H1 (cell line): ENCODE results near the gene BTF3L4. TPM values are rescaled to one million over a fixed set of nuclear protein-coding genes. Genes with fewer than 3 reads are reported as not detected.

Experiments used
- CTCF ChIA-PET: fragments of 300-600 bp; sonication (Branson Sonifier 250); formaldehyde crosslinking; loops from one replicate; lab custom pipeline; 2021; ENCODE audit not compliant: partially characterized antibody; lab: Charles Lee
- POLR2A ChIA-PET: fragments of 300-600 bp; sonication (Branson Sonifier 250); formaldehyde crosslinking; loops from one replicate; lab custom pipeline; 2021; ENCODE audit warnings: inconsistent platforms; ENCODE audit not compliant: partially characterized antibody; lab: Charles Lee
- DNase-seq, 2 experiments: peaks; one replicate each; pipeline versions ENCODE4 v3.0.0 to v3.0.0-alpha.2; 2010 to 2022; ENCODE audit warnings: low spot score in 2 of 2, low read depth in 1 of 2, mixed read lengths in 1 of 2
- FAIRE-seq: peaks from 2 replicates; lab custom pipeline; 2011; peaks lifted over from hg19 to GRCh38; lab: Jason Lieb, UNC
- H2AFZ ChIP-seq: 2 replicates; pipeline ENCODE4 v1.8.1; 2012; ENCODE audit warnings: low read length, inconsistent platforms
- H2AK5ac ChIP-seq: 2 replicates; pipeline ENCODE4 v1.6.1; 2013; ENCODE audit warnings: low read depth, low read length
- H2BK120ac ChIP-seq: replicated peaks from 2 replicates; pipeline ENCODE3; 2013; ENCODE audit warnings: low read depth, low read length, inconsistent platforms
- H2BK12ac ChIP-seq: 2 replicates; pipeline ENCODE4 v1.6.1; 2013; ENCODE audit warnings: low read depth, low read length
- H2BK15ac ChIP-seq: 2 replicates; pipeline ENCODE4 v1.6.1; 2013; ENCODE audit warnings: low read length
- H2BK20ac ChIP-seq: 2 replicates; pipeline ENCODE4 v1.6.1; 2013; ENCODE audit warnings: low read length
- H2BK5ac ChIP-seq: 2 replicates; pipeline ENCODE4 v1.6.1; 2013; ENCODE audit warnings: low read depth, low read length
- H3K14ac ChIP-seq: 2 replicates; pipeline ENCODE4 v1.6.1; 2013; ENCODE audit warnings: inconsistent platforms; ENCODE audit not compliant: insufficient read length
- H3K18ac ChIP-seq: 2 replicates; pipeline ENCODE4 v1.6.1; 2013; ENCODE audit warnings: low read length; ENCODE audit errors: extremely low read depth
- H3K23ac ChIP-seq: 2 replicates; pipeline ENCODE4 v1.6.1; 2013; ENCODE audit warnings: inconsistent platforms; ENCODE audit not compliant: insufficient read length
- H3K23me2 ChIP-seq: 2 replicates; pipeline ENCODE4 v1.6.1; 2013; ENCODE audit warnings: low read depth, low read length
- H3K27ac ChIP-seq: 2 replicates; pipeline ENCODE4 v1.6.1; 2011; ENCODE audit warnings: low read depth, low read length, inconsistent platforms
- H3K27me3 ChIP-seq, 4 experiments: replicated peaks in 1 of 4; 1 replicate in 1 of 4; 2 replicates in 3 of 4; pipeline versions ENCODE4 v1.6.1 to v1.8.1; 2011 to 2013; ENCODE audit warnings: low read length in 3 of 4, mild to moderate bottlenecking in 3 of 4, inconsistent platforms in 2 of 4, mixed read lengths in 2 of 4, moderate library complexity in 1 of 4; ENCODE audit not compliant: control insufficient read depth in 3 of 4, insufficient read depth in 3 of 4; ENCODE audit errors: extremely low read depth in 1 of 4
- H3K36me3 ChIP-seq, 4 experiments: 2 replicates each; pipeline versions ENCODE4 v1.6.1 to v1.8.1; 2011 to 2013; ENCODE audit warnings: mild to moderate bottlenecking in 4 of 4, low read length in 3 of 4, moderate library complexity in 2 of 4, control low read depth in 1 of 4, inconsistent platforms in 1 of 4; ENCODE audit not compliant: insufficient read depth in 4 of 4, control insufficient read depth in 2 of 4
- H3K4ac ChIP-seq: replicated peaks from 2 replicates; pipeline ENCODE3; 2013; ENCODE audit warnings: low read length, low read depth, mixed read lengths, inconsistent platforms; ENCODE audit not compliant: insufficient read length
- H3K4me1 ChIP-seq, 4 experiments: replicated peaks in 1 of 4; 1 replicate in 1 of 4; 2 replicates in 3 of 4; pipeline versions ENCODE4 v1.6.1 to v1.8.1; 2011 to 2013; ENCODE audit warnings: low read length in 3 of 4, inconsistent platforms in 2 of 4, mixed read lengths in 1 of 4; ENCODE audit not compliant: insufficient read depth in 4 of 4, control insufficient read depth in 3 of 4
- H3K4me2 ChIP-seq, 2 experiments: 2 replicates each; pipeline versions ENCODE4 v1.6.1 to v1.8.1; 2011 to 2013; ENCODE audit warnings: low read depth in 2 of 2, low read length in 2 of 2, control low read depth in 1 of 2, inconsistent platforms in 1 of 2, mild to moderate bottlenecking in 1 of 2; ENCODE audit not compliant: insufficient read depth in 1 of 2
- H3K4me3 ChIP-seq, 4 experiments: fragments of 200-600, 300-600 bp in 1 of 4; sonication (generic), shearing (Covaris generic), sonication (Bioruptor Twin) in 1 of 4; 2 replicates each; pipeline versions ENCODE4 v1.5.1 to v1.8.1; 2011 to 2016; ENCODE audit warnings: low read length in 4 of 4, low read depth in 3 of 4, control low read depth in 2 of 4, inconsistent platforms in 2 of 4, mild to moderate bottlenecking in 2 of 4, mixed read lengths in 1 of 4, moderate library complexity in 1 of 4; ENCODE audit not compliant: insufficient read depth in 2 of 4; ENCODE audit errors: extremely low read depth in 1 of 4
- H3K56ac ChIP-seq: replicated peaks from 2 replicates; pipeline ENCODE3; 2013; ENCODE audit warnings: low read depth, mild to moderate bottlenecking, mixed read lengths, low read length, inconsistent platforms; ENCODE audit not compliant: insufficient read length
- H3K79me1 ChIP-seq: 2 replicates; pipeline ENCODE4 v1.6.1; 2013; ENCODE audit warnings: low read depth, low read length, control low read depth
- H3K79me2 ChIP-seq, 2 experiments: 2 replicates each; pipeline versions ENCODE4 v1.6.1 to v1.8.1; 2012 to 2013; ENCODE audit warnings: low read length in 2 of 2, mild to moderate bottlenecking in 2 of 2, inconsistent platforms in 1 of 2; ENCODE audit not compliant: insufficient read depth in 2 of 2, control insufficient read depth in 1 of 2
- H3K9ac ChIP-seq, 4 experiments: replicated peaks in 1 of 4; 1 replicate in 1 of 4; 2 replicates in 3 of 4; pipeline versions ENCODE4 v1.6.1 to v1.8.1; 2011 to 2013; ENCODE audit warnings: low read depth in 3 of 4, low read length in 3 of 4, control low read depth in 2 of 4, mild to moderate bottlenecking in 2 of 4, moderate library complexity in 2 of 4, inconsistent platforms in 1 of 4; ENCODE audit errors: extremely low read depth in 1 of 4
- H3K9me3 ChIP-seq, 2 experiments: 2 replicates each; pipeline versions ENCODE4 v1.6.1 to v1.8.1; 2012 to 2013; ENCODE audit warnings: mild to moderate bottlenecking in 2 of 2, moderate library complexity in 2 of 2, control low read depth in 1 of 2, inconsistent platforms in 1 of 2, low read depth in 1 of 2, low read length in 1 of 2, mixed read lengths in 1 of 2; ENCODE audit not compliant: insufficient read depth in 2 of 2
- H4K20me1 ChIP-seq, 2 experiments: replicated peaks in 1 of 2; 2 replicates each; pipeline versions ENCODE3 to v1.8.1; 2011 to 2013; ENCODE audit warnings: inconsistent platforms in 2 of 2, low read length in 2 of 2, mild to moderate bottlenecking in 1 of 2; ENCODE audit not compliant: insufficient read depth in 2 of 2, control insufficient read depth in 1 of 2
- H4K5ac ChIP-seq: 2 replicates; pipeline ENCODE4 v1.6.1; 2013; ENCODE audit warnings: low read length, low read depth, mixed read lengths, inconsistent platforms; ENCODE audit not compliant: insufficient read length
- H4K8ac ChIP-seq: 2 replicates; pipeline ENCODE4 v1.8.0; 2013; ENCODE audit warnings: mild to moderate bottlenecking, moderate library complexity, low read length, inconsistent platforms; ENCODE audit not compliant: insufficient read depth; ENCODE audit errors: extremely low read depth
- H4K91ac ChIP-seq: replicated peaks from 2 replicates; pipeline ENCODE3; 2013; ENCODE audit warnings: low read length, mixed read lengths, inconsistent platforms; ENCODE audit not compliant: insufficient read length
- BCL11A ChIP-seq, 2 experiments: IDR thresholded peaks; one replicate each; pipeline ENCODE4 v1.6.1; 2011; ENCODE audit warnings: low read depth in 2 of 2, low read length in 2 of 2, mild to moderate bottlenecking in 2 of 2
- E2F6 ChIP-seq: IDR thresholded peaks from 2 replicates; pipeline ENCODE4 v1.6.1; 2012; ENCODE audit warnings: inconsistent platforms
- KDM1A ChIP-seq: fragments of 200-600, 300-600 bp; sonication (generic); IDR thresholded peaks from 2 replicates; pipeline ENCODE4 v1.7.1; 2016; ENCODE audit warnings: mild to moderate bottlenecking, low read length, borderline replicate concordance
- NRF1 ChIP-seq: IDR thresholded peaks from 2 replicates; pipeline ENCODE4 v1.6.1; 2011; ENCODE audit warnings: mild to moderate bottlenecking, low read depth, low read length, improper control_type of control experiment
- SP4 ChIP-seq: IDR thresholded peaks from 2 replicates; pipeline ENCODE4 v1.6.1; 2012; ENCODE audit warnings: low read length, inconsistent platforms
- WGBS, 2 experiments: shearing (Covaris generic) in 1 of 2; methylation state at CpG; one replicate each; pipeline versions ENCODE4 v1.1.6 to v1.1.7; 2013 to 2015; ENCODE audit warnings: low lambda C conversion rate in 2 of 2, mixed read lengths in 2 of 2, inconsistent platforms in 1 of 2, low coverage in 1 of 2, missing lambda C conversion rate in 1 of 2; ENCODE audit not compliant: insufficient replicate concordance in 2 of 2, insufficient coverage in 1 of 2, insufficient read length in 1 of 2; ENCODE audit errors: extremely low coverage in 1 of 2, missing lambda C conversion rate in 1 of 2; 5-methylcytosine and 5-hydroxymethylcytosine counted together
- polyA plus RNA-seq, 7 experiments: library from polyadenylated mRNA; depleted of rRNA in 3 of 7; stranded (reverse) in 5 of 7; unstranded in 2 of 7; fragments of >200 nt in 5 of 7; fragments of 200-250 nt in 2 of 7; gene quantifications; 1 replicate in 5 of 7; 2 replicates in 1 of 7; 4 replicates in 1 of 7; pipeline versions ENCODE4 v1.2.1 to v1.2.3, GENCODE V29; 2011 to 2013; ENCODE audit warnings: missing spikeins in 2 of 7, mixed read lengths in 2 of 7
- total RNA-seq: library from RNA; stranded (reverse); fragmentation: NEBNext Ultra II Directional; extraction: Animal tissue kit (Norgen Biotek cat#: 25700); gene quantifications from 2 replicates; pipeline ENCODE4 v1.2.1, GENCODE V29; 2021

BTF3L4 gene
- total and polyA plus RNA-seq, 2 of the 8 experiments (the other 6 are each of a cell fraction or from before 2014, with no cell fraction given), result 76.1 to 98.3 TPM

GRCh38 chr1:52139817-52140540, 83.9 kb downstream of the BTF3L4 start:
- H3K4me2 ChIP-seq, result no peak overlapping the region
- DNase-seq (no peak), FAIRE-seq (no peak)
- no peak overlapping the region for H2BK12ac ChIP-seq
- H3K18ac ChIP-seq, result no peak overlapping the region
- H3K9me3 ChIP-seq, result no peaks in the 10 kb centered on the region
- H3K36me3 ChIP-seq, result no peaks in the 10 kb centered on the region
- H3K79me2 ChIP-seq, result peaks cover 0 to 23% of the 10 kb centered on the region in 2 experiments; a peak in 2 of 4 replicates
- H2BK120ac ChIP-seq, result no peak overlapping the region
- H3K9ac ChIP-seq, result no peak overlapping the region
- no peaks in the 10 kb centered on the region; a peak in 1 of 7 replicates for H3K27me3 ChIP-seq
- no peak overlapping the region for H4K91ac ChIP-seq
- H2BK15ac ChIP-seq, result no peak overlapping the region
- no peak overlapping the region for H3K56ac ChIP-seq
- no peak overlapping the region for H3K23ac ChIP-seq
- peaks cover 4% of the 10 kb centered on the region; the same call in 1 of the 2 replicates for H3K23me2 ChIP-seq
- H4K8ac ChIP-seq, result no peak overlapping the region
- no peaks in the 10 kb centered on the region for H3K4me1 ChIP-seq
- no peaks in the 10 kb centered on the region for H4K20me1 ChIP-seq
- H2AK5ac ChIP-seq, result no peak overlapping the region
- no peak overlapping the region for H2BK5ac ChIP-seq
- TF ChIP-seq BCL11A (IDR thresholded peaks at IDR 0.05; ENCODE audit: low read depth in 2 of 2, low read length in 2 of 2) (no peak), SP4 (no peak), KDM1A (no peak), NRF1 (no peak), E2F6 (no peak)
- ChIA-PET POLR2A (interaction anchor here (0.9 to 1.2 kb wide), 2 partner anchors 208 to 211 kb away, joined by 3 read pairs; no protein-coding TSS in a partner anchor), CTCF (interaction anchor here (1.0 to 1.8 kb wide), 4 partner anchors 16 to 167 kb away, joined by 3 to 5 read pairs (median 4); no protein-coding TSS in a partner anchor)
- H3K27ac ChIP-seq, result no peak overlapping the region
- H3K4me3 ChIP-seq, result no peak overlapping the region
- H2BK20ac ChIP-seq, result no peak overlapping the region
- no peak overlapping the region for H3K4ac ChIP-seq
- no peaks in the 10 kb centered on the region for H3K79me1 ChIP-seq
- H3K14ac ChIP-seq, result no peak overlapping the region
- 91% methylated on average over 5 of the region's 5 CpGs; no CpG with 5 or more reads in 1 of the 2 experiments for WGBS, 2 experiments
- no peak overlapping the region for H4K5ac ChIP-seq
- no peak overlapping the region for H2AFZ ChIP-seq
